ENCODE measurements around the gene MYL11.

The MYL11 gene

DNA sequence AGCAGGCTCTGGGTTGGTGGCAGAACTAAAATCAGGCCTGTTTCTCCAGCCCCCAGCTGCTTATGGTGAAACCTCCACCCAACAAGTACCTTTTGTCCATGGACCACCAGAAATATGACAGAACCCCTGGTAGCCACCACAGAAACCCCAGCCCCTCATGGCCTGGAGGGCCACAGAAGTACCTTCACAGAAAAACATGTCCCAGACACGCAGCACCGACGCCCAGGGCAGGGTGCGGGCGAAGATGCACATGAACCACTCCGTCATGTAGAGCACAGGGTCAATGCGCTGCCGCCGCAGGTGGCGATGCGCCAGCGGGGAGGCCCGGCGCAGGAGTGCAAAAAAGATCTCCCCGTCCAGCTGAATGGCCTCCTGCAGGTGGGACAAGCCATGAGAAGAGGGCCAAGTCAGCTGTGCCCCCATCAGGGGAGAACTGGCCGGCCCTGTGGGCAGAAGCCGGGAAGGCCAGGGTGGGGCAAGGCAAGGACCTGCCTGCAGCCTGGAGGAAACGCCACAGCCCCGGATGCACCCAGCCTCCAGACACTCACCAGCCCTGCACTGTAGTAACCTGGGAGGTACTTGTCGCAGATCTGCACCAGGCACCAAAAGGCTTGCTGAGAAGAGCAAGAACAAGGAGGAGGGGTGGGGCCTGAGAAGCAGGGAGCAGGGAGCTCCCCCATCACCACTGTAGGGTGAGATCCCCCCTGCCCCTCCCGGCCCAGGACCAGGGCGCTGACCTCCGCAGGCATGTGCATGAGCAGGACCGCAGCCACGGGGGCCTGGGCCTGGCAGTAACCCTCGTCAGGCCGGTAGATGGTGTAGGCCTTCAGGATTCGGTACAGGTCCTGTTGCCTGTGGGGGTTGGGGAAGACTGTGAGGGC lies 15.4 kb upstream of the MYL11 start:
- Histone ChIP-seq H3K4me2 (no peak overlapping the region), H3K36me3 (peaks cover 80% of the 10 kb centered on the region), H3K27me3 (no peaks in the 10 kb centered on the region), H3K9ac (peak overlapping the region; percentile 32; the same call in 1 of the 2 replicates), H3K4me1 (peaks cover 25% of the 10 kb centered on the region), H3K4me3 (no peak overlapping the region), H3K27ac (no peak overlapping the region), H3K9me3 (no peaks in the 10 kb centered on the region), H4K20me1 (peaks cover 39% of the 10 kb centered on the region)
- TF ChIP-seq Cebpa-rat (IDR thresholded peaks at IDR 0.05): no peak

DNA sequence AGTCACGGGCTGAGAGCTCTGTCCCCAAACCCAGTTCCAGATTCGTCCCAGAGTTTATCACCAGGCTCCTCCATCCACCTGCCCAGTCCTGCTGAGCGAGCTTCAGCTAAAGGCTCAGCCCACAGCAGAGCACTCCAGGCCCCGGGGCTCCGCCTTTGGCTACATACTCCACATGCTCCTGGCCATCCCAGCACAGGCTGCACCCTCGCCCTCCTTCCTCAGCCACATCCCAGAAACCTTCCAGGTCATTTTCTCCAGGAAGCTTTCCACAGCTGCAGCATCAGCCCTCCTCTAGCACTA lies 14.8 kb upstream of the MYL11 start:
- Histone ChIP-seq H3K27ac (no peak overlapping the region), H3K4me2 (no peak overlapping the region), H3K36me3 (peaks cover 85% of the 10 kb centered on the region), H3K9me3 (no peaks in the 10 kb centered on the region), H3K9ac (peak overlapping the region; percentile 32; the same call in 1 of the 2 replicates), H3K27me3 (no peaks in the 10 kb centered on the region), H3K4me1 (peaks cover 23% of the 10 kb centered on the region), H3K4me3 (no peak overlapping the region), H4K20me1 (peaks cover 38% of the 10 kb centered on the region)
- no peak for TF ChIP-seq Cebpa-rat (IDR thresholded peaks at IDR 0.05)

DNA sequence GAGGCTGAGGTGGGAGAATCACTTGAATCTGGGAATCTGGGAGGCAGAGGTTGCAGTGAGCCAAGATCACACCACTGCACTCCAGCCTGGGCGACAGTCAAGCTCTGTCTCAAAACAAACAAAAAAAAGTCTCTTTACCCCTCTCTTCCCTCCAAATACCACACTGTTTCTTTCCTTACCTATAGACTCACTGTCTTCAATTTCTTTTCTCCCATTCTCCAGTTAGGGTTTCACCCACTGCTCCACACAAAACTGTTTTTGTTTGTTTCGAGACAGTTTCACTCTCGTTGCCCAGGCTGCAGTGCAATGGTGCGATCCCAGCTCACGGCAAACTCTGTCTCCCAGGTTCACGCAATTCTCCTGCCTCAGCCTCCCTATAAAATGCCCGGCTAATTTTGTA lies 13.4 kb upstream of the MYL11 start:
- Histone ChIP-seq H3K4me1 (peaks cover 21% of the 10 kb centered on the region), H3K27me3 (no peaks in the 10 kb centered on the region), H3K36me3 (peaks cover 99% of the 10 kb centered on the region), H3K4me2 (no peak overlapping the region), H3K9ac (peak overlapping the region; percentile 6; the same call in 1 of the 2 replicates), H4K20me1 (peaks cover 51% of the 10 kb centered on the region), H3K9me3 (no peaks in the 10 kb centered on the region), H3K4me3 (no peak overlapping the region), H3K27ac (no peak overlapping the region)
- TF ChIP-seq Cebpa-rat (IDR thresholded peaks at IDR 0.05): no peak

DNA sequence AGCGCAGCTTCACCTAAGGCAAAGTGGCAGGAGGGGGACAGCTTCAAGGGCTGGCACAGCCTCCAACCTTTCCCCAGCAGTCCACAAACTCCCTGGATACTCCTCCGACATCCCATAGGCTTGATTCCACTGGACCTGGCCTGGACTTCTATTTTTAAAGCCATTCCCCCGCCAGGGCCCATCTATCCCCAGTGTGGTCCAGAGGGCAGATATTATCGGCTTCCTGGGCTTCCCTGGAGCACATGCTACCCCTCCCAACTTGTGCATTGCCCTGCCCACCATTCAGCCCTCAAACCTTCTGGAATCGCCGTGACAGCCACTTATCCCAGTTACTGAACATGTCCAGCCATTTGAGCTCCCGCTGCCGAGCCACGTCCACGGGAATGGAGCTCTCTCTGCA lies 9.4 kb upstream of the MYL11 start:
- Histone ChIP-seq H3K4me2 (no peak overlapping the region), H3K9me3 (no peaks in the 10 kb centered on the region), H4K20me1 (peaks cover 74% of the 10 kb centered on the region), H3K4me1 (peaks cover 35% of the 10 kb centered on the region), H3K27ac (no peak overlapping the region), H3K27me3 (no peaks in the 10 kb centered on the region), H3K4me3 (no peak overlapping the region), H3K9ac (no peak overlapping the region), H3K36me3 (peaks cover 73% of the 10 kb centered on the region)
- TF ChIP-seq Cebpa-rat (IDR thresholded peaks at IDR 0.05): no peak

DNA sequence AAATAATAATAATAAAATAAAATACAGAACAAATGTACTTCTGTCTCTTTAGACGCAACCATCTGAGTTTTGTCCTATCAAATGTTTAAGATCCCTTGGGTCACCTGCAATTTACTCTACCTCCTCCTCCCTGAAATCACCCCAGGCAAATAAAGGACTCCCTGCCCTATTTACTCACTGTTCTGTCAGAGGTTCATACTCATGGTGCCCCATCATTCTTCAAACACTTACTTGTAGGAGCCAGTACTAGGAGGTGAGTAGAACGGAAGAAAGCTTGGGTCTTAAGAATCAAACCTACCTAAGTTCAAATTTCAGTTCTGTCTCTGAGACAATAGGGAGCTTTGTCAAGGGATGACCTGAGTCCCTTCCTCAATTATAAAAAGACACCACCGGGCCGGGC lies 8.1 kb upstream of the MYL11 start:
- no peak for TF ChIP-seq Cebpa-rat (IDR thresholded peaks at IDR 0.05)
- no peak overlapping the region for H3K27ac ChIP-seq
- H3K9ac ChIP-seq: peak overlapping the region; percentile 90; the same call in 1 of the 2 replicates
- no peaks in the 10 kb centered on the region for H3K9me3 ChIP-seq
- peak overlapping the region; percentile 99 for H3K4me2 ChIP-seq
- peaks cover 39% of the 10 kb centered on the region for H3K4me1 ChIP-seq
- H3K4me3 ChIP-seq: no peak overlapping the region
- H4K20me1 ChIP-seq: peaks cover 67% of the 10 kb centered on the region
- H3K27me3 ChIP-seq: no peaks in the 10 kb centered on the region
- H3K36me3 ChIP-seq: peaks cover 60% of the 10 kb centered on the region

DNA sequence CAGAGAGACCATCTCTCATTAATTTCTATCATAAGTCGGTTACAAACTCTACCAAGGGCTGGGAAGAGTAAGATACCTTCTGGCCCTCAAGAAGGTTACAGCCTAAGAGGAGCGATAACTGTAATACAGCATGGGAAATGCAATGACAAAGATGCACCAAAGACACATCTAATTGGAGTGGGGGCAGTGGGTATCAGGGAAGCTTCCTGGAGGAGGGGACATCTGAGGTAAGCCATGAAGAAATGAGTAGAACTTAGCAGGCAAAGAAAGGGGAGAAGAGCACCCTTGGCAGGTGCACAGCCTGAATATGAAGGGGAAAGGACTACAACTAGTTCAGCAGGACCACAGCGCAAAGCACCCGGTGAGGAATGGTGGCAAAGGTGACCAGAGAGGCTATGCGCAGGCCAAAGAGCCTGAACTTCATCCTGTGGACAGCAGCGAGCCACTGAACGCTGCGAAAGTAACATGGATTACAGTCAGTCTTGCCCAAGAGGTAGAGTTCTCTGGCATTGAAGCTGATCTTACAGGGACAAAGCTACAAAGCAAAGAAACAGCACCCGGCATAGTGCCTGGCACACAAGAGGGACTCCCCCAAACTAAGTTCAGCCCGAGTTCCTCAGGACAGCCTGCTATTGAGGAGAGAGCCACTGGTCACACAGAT lies 7.1 kb upstream of the MYL11 start:
- Histone ChIP-seq H3K4me2 (peak overlapping the region; percentile 99), H3K4me1 (peaks cover 49% of the 10 kb centered on the region), H3K4me3 (peak overlapping the region; percentile 88), H3K9me3 (no peaks in the 10 kb centered on the region), H3K36me3 (peaks cover 50% of the 10 kb centered on the region), H3K9ac (peak overlapping the region; percentile 90), H3K27me3 (no peaks in the 10 kb centered on the region), H3K27ac (0 out of 2 replicates have a peak overlapping the region, but pooled peaks have one; percentile 10), H4K20me1 (peaks cover 67% of the 10 kb centered on the region)
- no peak for TF ChIP-seq Cebpa-rat (IDR thresholded peaks at IDR 0.05)

DNA sequence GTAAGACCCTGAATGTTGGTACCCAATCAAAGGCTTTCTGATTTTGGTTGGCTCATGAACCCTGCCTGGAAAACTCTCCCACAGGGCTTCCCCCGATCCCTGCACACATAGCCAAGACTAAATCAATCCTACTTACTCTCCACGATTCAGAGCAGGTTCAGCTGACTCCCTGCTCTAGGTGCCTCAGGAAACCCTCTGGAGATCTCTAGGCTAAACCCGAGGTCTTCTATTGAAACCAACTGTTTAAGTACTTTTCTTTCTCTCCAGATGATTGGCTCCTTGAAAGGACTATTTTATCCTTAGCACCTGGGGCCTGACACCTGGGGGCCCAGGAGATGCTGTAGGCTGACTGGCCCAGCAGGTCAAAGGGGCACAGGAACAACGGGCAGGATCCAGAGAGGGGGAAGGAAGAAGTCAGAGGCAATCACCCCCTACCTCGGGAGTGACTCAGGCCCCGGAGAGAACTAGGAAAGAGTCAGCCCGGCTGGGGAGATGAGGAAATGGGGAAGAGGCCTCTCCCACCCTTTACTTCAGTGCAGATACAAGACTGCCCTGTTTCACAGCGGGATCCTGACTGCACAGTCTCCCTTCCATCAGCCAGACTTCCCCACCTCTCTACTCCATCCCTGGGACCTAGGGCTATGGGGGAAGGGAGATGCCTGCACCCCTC lies 6.3 kb upstream of the MYL11 start:
- H3K4me2 ChIP-seq: peak overlapping the region; percentile 99
- H3K27me3 ChIP-seq: no peaks in the 10 kb centered on the region
- no peak for TF ChIP-seq Cebpa-rat (IDR thresholded peaks at IDR 0.05)
- peak overlapping the region; percentile 90 for H3K9ac ChIP-seq
- peak overlapping the region; percentile 82 for H3K27ac ChIP-seq
- no peaks in the 10 kb centered on the region for H3K9me3 ChIP-seq
- peaks cover 63% of the 10 kb centered on the region for H4K20me1 ChIP-seq
- peaks cover 54% of the 10 kb centered on the region for H3K4me1 ChIP-seq
- H3K4me3 ChIP-seq: peak overlapping the region; percentile 88
- H3K36me3 ChIP-seq: peaks cover 43% of the 10 kb centered on the region

DNA sequence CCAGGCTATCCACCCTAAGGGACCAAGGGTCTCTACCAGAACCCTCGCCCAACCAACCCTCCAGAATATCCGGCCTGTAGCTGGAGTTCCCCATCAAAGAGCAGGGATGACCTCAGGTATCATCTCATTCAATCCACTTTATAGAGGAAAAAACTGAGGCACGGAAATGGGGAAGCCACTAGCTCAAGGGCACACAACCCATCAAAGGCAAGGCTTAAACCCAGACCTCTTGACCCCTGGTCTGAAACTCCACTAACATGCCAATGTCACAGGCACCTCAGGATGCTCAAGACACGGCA lies 5.9 kb upstream of the MYL11 start:
- Histone ChIP-seq H3K4me1 (peaks cover 54% of the 10 kb centered on the region), H4K20me1 (peaks cover 59% of the 10 kb centered on the region), H3K36me3 (peaks cover 38% of the 10 kb centered on the region), H3K9ac (peak overlapping the region; percentile 90), H3K27ac (peak overlapping the region; percentile 82), H3K9me3 (no peaks in the 10 kb centered on the region), H3K4me3 (peak overlapping the region; percentile 88), H3K27me3 (no peaks in the 10 kb centered on the region), H3K4me2 (peak overlapping the region; percentile 99)
- TF ChIP-seq Cebpa-rat (IDR thresholded peaks at IDR 0.05): no peak

DNA sequence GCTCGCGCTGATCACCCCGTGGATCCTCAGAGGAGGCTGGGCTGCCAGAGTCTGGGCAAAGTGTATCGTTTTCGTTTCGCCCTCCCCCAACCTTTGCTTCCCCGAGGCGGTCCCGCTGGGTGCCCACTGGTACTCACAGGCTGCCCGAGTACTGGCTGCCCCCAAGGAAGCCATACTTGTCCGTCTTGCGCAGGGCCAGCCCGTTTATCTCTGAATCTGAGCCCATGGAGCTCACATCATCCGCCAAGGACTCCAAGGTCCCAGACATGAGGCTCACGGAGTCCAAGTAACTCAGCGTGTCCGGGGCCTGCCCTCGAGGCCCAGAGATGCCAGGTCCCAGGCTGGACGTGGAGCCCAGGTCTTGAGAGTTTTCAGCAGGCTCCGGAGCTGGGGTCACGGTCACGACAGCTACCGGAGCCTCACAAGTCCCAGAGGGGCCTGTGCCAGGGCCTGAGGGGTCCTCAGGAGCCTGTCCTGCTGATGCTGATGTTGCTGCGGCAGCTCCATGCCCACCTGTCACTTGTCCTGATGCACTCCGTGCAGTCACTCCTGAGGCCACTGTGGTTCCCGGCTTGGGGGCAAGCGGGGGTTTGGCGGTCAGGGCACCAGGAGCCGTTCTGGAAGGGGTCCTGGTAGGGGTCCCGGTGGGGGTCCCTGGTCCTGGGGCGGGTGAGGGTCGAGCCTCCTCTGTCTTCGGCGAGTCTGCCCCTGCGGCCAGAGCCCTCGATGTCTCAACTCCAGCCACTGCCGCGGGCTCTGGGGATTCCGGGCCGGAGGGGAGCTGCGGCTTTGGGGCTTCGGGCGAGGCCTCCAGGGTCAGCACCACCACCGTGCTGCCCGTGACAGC lies 5.3 kb upstream of the MYL11 start:
- Histone ChIP-seq H3K27me3 (no peaks in the 10 kb centered on the region), H3K9me3 (no peaks in the 10 kb centered on the region), H4K20me1 (peaks cover 54% of the 10 kb centered on the region), H3K27ac (peak overlapping the region; percentile 82), H3K4me2 (peak overlapping the region; percentile 99), H3K4me3 (peak overlapping the region; percentile 88), H3K9ac (peak overlapping the region; percentile 90), H3K4me1 (peaks cover 59% of the 10 kb centered on the region), H3K36me3 (peaks cover 32% of the 10 kb centered on the region)
- TF ChIP-seq Cebpa-rat (IDR thresholded peaks at IDR 0.05): no peak

Data from BLaER1 (cell line).